Measurements from ENCODE around the gene GEMIN7. TPM values are rescaled to one million over a fixed set of nuclear protein-coding genes. Genes with fewer than 3 reads are reported as not detected.

The GEMIN7 gene
- total and polyA plus RNA-seq, 2 experiments from 2014 or later = 49.6 to 90.5 TPM

DNA sequence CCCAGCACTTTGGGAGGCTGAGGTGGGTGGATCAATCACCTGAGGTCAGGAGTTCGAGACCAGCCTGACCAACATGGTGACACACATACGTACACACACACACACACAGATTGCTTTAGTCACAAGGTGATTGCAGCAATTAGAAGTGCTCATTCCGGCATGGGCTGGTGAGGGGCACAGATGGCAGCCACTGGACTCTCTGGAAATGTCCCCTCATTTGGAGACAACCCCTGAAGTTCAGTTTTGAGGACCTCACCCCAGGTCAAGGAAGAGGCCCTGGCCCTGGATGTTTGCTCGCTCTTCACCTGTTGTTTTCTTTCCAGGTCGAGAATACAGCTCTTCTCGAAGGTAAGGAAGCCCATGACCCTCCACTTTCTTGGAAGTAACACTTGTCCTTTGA is 8.8 kb upstream of the GEMIN7 start:
- H3K27me3 Mint-ChIP-seq (ENCODE audit: insufficient read depth, low read depth, poor library complexity) = peaks cover 16% of the 10 kb centered on the region
- H3K4me2 ChIP-seq = no peak overlapping the region
- H4K20me1 ChIP-seq (replicated peaks; ENCODE audit: insufficient read depth) = peaks cover 17% of the 10 kb centered on the region
- no peak overlapping the region for H3K4me3 ChIP-seq
- ATAC-seq (no peak), DNase-seq (ENCODE audit: low spot score) (no peak)
- H3K4me1 Mint-ChIP-seq = peaks cover 10% of the 10 kb centered on the region; the same call in 2 of the 3 replicates
- H3K36me3 ChIP-seq (ENCODE audit: insufficient read depth) = peaks cover 8% of the 10 kb centered on the region; the same call in 1 of the 2 replicates
- H3K27ac Mint-ChIP-seq = no peak overlapping the region
- H3K4me3 Mint-ChIP-seq = no peak overlapping the region
- no peaks in the 10 kb centered on the region for H3K9me2 ChIP-seq (ENCODE audit: insufficient read depth)
- no peak overlapping the region for H2AFZ ChIP-seq
- peaks cover 31% of the 10 kb centered on the region for H3K79me2 ChIP-seq (replicated peaks; ENCODE audit: insufficient read depth)
- no peak for TF ChIP-seq EZH2 (IDR thresholded peaks at IDR 0.05; ENCODE audit: low read depth, unreplicated experiment)
- TF ChIP-seq CREB1 (CRISPR knock-in tag; IDR thresholded peaks at IDR 0.05; ENCODE audit: low read depth) = no peak
- TF ChIP-seq, protein P1, sequence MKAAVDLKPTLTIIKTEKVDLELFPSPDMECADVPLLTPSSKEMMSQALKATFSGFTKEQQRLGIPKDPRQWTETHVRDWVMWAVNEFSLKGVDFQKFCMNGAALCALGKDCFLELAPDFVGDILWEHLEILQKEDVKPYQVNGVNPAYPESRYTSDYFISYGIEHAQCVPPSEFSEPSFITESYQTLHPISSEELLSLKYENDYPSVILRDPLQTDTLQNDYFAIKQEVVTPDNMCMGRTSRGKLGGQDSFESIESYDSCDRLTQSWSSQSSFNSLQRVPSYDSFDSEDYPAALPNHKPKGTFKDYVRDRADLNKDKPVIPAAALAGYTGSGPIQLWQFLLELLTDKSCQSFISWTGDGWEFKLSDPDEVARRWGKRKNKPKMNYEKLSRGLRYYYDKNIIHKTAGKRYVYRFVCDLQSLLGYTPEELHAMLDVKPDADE (IDR thresholded peaks at IDR 0.05) = no peak
- no peak for TF ChIP-seq POLR2AphosphoS5 (IDR thresholded peaks at IDR 0.05; ENCODE audit: low read depth)
- TF ChIP-seq, protein P2, sequence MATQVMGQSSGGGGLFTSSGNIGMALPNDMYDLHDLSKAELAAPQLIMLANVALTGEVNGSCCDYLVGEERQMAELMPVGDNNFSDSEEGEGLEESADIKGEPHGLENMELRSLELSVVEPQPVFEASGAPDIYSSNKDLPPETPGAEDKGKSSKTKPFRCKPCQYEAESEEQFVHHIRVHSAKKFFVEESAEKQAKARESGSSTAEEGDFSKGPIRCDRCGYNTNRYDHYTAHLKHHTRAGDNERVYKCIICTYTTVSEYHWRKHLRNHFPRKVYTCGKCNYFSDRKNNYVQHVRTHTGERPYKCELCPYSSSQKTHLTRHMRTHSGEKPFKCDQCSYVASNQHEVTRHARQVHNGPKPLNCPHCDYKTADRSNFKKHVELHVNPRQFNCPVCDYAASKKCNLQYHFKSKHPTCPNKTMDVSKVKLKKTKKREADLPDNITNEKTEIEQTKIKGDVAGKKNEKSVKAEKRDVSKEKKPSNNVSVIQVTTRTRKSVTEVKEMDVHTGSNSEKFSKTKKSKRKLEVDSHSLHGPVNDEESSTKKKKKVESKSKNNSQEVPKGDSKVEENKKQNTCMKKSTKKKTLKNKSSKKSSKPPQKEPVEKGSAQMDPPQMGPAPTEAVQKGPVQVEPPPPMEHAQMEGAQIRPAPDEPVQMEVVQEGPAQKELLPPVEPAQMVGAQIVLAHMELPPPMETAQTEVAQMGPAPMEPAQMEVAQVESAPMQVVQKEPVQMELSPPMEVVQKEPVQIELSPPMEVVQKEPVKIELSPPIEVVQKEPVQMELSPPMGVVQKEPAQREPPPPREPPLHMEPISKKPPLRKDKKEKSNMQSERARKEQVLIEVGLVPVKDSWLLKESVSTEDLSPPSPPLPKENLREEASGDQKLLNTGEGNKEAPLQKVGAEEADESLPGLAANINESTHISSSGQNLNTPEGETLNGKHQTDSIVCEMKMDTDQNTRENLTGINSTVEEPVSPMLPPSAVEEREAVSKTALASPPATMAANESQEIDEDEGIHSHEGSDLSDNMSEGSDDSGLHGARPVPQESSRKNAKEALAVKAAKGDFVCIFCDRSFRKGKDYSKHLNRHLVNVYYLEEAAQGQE (IDR thresholded peaks at IDR 0.05; ENCODE audit: unreplicated experiment) = no peak
- TF ChIP-seq ZNF114 (CRISPR knock-in tag; IDR thresholded peaks at IDR 0.05) = no peak
- TF ChIP-seq, protein P3, sequence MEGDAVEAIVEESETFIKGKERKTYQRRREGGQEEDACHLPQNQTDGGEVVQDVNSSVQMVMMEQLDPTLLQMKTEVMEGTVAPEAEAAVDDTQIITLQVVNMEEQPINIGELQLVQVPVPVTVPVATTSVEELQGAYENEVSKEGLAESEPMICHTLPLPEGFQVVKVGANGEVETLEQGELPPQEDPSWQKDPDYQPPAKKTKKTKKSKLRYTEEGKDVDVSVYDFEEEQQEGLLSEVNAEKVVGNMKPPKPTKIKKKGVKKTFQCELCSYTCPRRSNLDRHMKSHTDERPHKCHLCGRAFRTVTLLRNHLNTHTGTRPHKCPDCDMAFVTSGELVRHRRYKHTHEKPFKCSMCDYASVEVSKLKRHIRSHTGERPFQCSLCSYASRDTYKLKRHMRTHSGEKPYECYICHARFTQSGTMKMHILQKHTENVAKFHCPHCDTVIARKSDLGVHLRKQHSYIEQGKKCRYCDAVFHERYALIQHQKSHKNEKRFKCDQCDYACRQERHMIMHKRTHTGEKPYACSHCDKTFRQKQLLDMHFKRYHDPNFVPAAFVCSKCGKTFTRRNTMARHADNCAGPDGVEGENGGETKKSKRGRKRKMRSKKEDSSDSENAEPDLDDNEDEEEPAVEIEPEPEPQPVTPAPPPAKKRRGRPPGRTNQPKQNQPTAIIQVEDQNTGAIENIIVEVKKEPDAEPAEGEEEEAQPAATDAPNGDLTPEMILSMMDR (conservative IDR thresholded peaks at IDR 0.05; ENCODE audit: low read depth in 2 of 2) = no peak
- peaks cover 14% of the 10 kb centered on the region; the same call in 1 of the 2 replicates for H3F3A ChIP-seq (replicated peaks; ENCODE audit: low read depth)
- H3K4me1 ChIP-seq (ENCODE audit: insufficient read depth) = peaks cover 10% of the 10 kb centered on the region
- no peaks in the 10 kb centered on the region for H3K27me3 ChIP-seq (ENCODE audit: insufficient read depth)
- H3K36me3 Mint-ChIP-seq (ENCODE audit: low read depth) = peaks cover 50% of the 10 kb centered on the region
- H3K9me3 Mint-ChIP-seq = no peaks in the 10 kb centered on the region
- H3K27ac ChIP-seq (ENCODE audit: low read depth) = no peak overlapping the region

GRCh38 chr19:45070861-45071544 is 8.1 kb upstream of the GEMIN7 start:
- H3K36me3 ChIP-seq (ENCODE audit: insufficient read depth) = peaks cover 8% of the 10 kb centered on the region; the same call in 1 of the 2 replicates
- Mint-ChIP-seq H3K27ac (no peak overlapping the region), H3K4me3 (no peak overlapping the region), H3K4me1 (peaks cover 10% of the 10 kb centered on the region; the same call in 2 of the 3 replicates), H3K9me3 (no peaks in the 10 kb centered on the region), H3K36me3 (ENCODE audit: low read depth) (peaks cover 45% of the 10 kb centered on the region), H3K27me3 (ENCODE audit: insufficient read depth, low read depth, poor library complexity) (peaks cover 16% of the 10 kb centered on the region)
- DNase-seq (ENCODE audit: low spot score) (no peak), ATAC-seq (no peak)
- peaks cover 10% of the 10 kb centered on the region for H3K4me1 ChIP-seq (ENCODE audit: insufficient read depth)
- H3K9me2 ChIP-seq (ENCODE audit: insufficient read depth) = no peaks in the 10 kb centered on the region
- H3K4me3 ChIP-seq = no peak overlapping the region
- H4K20me1 ChIP-seq (replicated peaks; ENCODE audit: insufficient read depth) = peaks cover 17% of the 10 kb centered on the region
- H3K79me2 ChIP-seq (replicated peaks; ENCODE audit: insufficient read depth) = peaks cover 30% of the 10 kb centered on the region
- no peak overlapping the region for H2AFZ ChIP-seq
- H3F3A ChIP-seq (replicated peaks; ENCODE audit: low read depth) = 0 out of 2 replicates have a peak, but pooled peaks cover 16% of the 10 kb centered on the region
- H3K27me3 ChIP-seq (ENCODE audit: insufficient read depth) = no peaks in the 10 kb centered on the region
- no peak overlapping the region for H3K27ac ChIP-seq (ENCODE audit: low read depth)
- no peak overlapping the region for H3K4me2 ChIP-seq
- TF ChIP-seq, protein P1 (IDR thresholded peaks at IDR 0.05) = no peak
- no peak for TF ChIP-seq ZNF114 (CRISPR knock-in tag; IDR thresholded peaks at IDR 0.05)
- TF ChIP-seq, protein P2 (IDR thresholded peaks at IDR 0.05; ENCODE audit: unreplicated experiment) = no peak
- no peak for TF ChIP-seq CREB1 (CRISPR knock-in tag; IDR thresholded peaks at IDR 0.05; ENCODE audit: low read depth)
- TF ChIP-seq, protein P3 (conservative IDR thresholded peaks at IDR 0.05; ENCODE audit: low read depth in 2 of 2) = no peak

Data from GM23338 (cell line).